ENCODE measurements around the gene NCOA4.

Gene NCOA4

GRCh38 chr10:46048152-46048551 is 17.7 kb upstream of the NCOA4 start:
- CTCF ChIA-PET: no interaction called here
- H3K4me3 ChIP-seq (ENCODE audit: low read depth, low read length): no peak overlapping the region
- no peaks in the 10 kb centered on the region for H3K36me3 ChIP-seq (ENCODE audit: control insufficient read depth in 2 of 2, insufficient read depth in 1 of 2, low read length in 2 of 2)
- no peak for TF ChIP-seq ZNF174 (tag by site-specific recombination; IDR thresholded peaks at IDR 0.05)
- peak; percentile 26; the same call in 1 of the 2 replicates for TF ChIP-seq FEZF1 (tag by site-specific recombination; IDR thresholded peaks at IDR 0.05)
- POLR2A ChIA-PET: no interaction called here
- no peaks in the 10 kb centered on the region for H3K9me3 ChIP-seq (ENCODE audit: control insufficient read depth, insufficient read depth, low read depth, low read length)
- H3K4me1 ChIP-seq (ENCODE audit: control insufficient read depth, insufficient read depth, low read length): no peaks in the 10 kb centered on the region
- no peak overlapping the region for H3K27ac ChIP-seq (ENCODE audit: extremely low read depth, low read depth, low read length)

- Histone ChIP-seq H3K4me3 (ENCODE audit: low read depth, low read length) (no peak within 1 kb of the TSS), H3K9me3 (ENCODE audit: control insufficient read depth, insufficient read depth, low read depth, low read length) (no peaks in the 10 kb centered on the region), H3K4me1 (ENCODE audit: control insufficient read depth, insufficient read depth, low read length) (no peaks in the 10 kb centered on the region), H3K27ac (ENCODE audit: extremely low read depth, low read depth, low read length) (no peak within 1 kb of the TSS), H3K36me3 (ENCODE audit: control insufficient read depth in 2 of 2, insufficient read depth in 1 of 2, low read length in 2 of 2) (no peaks in the 10 kb centered on the region)
- no peak for TF ChIP-seq YY2 (tag by site-specific recombination; IDR thresholded peaks at IDR 0.05)
- no peak for TF ChIP-seq ZNF394 (tag by site-specific recombination; IDR thresholded peaks at IDR 0.05; ENCODE audit: borderline replicate concordance)
- no peak for TF ChIP-seq ZNF621 (tag by site-specific recombination; IDR thresholded peaks at IDR 0.05)
- TF ChIP-seq ZNF37A (tag by site-specific recombination; IDR thresholded peaks at IDR 0.05): no peak
- no peak for TF ChIP-seq PATZ1 (tag by site-specific recombination; IDR thresholded peaks at IDR 0.05)
- TF ChIP-seq PRDM1 (tag by site-specific recombination; IDR thresholded peaks at IDR 0.05): no peak
- no peak for TF ChIP-seq ZNF433 (tag by site-specific recombination; IDR thresholded peaks at IDR 0.05; ENCODE audit: low read depth)
- TF ChIP-seq ZNF558 (tag by site-specific recombination; IDR thresholded peaks at IDR 0.05): no peak
- no peak for TF ChIP-seq ZBTB11 (tag by site-specific recombination; conservative IDR thresholded peaks at IDR 0.05; ENCODE audit: low read depth)
- ChIA-PET CTCF (no interaction called here), POLR2A (no interaction called here)
Observed at GRCh38 chr10:46046261-46046660, 15.8 kb upstream of the NCOA4 start, which contains the start of gene MSMB. Gene MSMB (minus strand): TSS chr10:46046269. CDS start chr10:46046237, 32 bp downstream.

GRCh38 chr10:46042527-46042926 is 12.1 kb upstream of the NCOA4 start:
- ChIA-PET POLR2A (no interaction called here), CTCF (no interaction called here)
- Histone ChIP-seq H3K27ac (ENCODE audit: extremely low read depth, low read depth, low read length) (no peak overlapping the region), H3K4me3 (ENCODE audit: low read depth, low read length) (no peak overlapping the region), H3K4me1 (ENCODE audit: control insufficient read depth, insufficient read depth, low read length) (no peaks in the 10 kb centered on the region), H3K9me3 (ENCODE audit: control insufficient read depth, insufficient read depth, low read depth, low read length) (no peaks in the 10 kb centered on the region), H3K36me3 (ENCODE audit: control insufficient read depth in 2 of 2, insufficient read depth in 1 of 2, low read length in 2 of 2) (no peaks in the 10 kb centered on the region)
- TF ChIP-seq ZNF677 (tag by site-specific recombination; IDR thresholded peaks at IDR 0.05) (no peak), ZNF148 (tag by site-specific recombination; IDR thresholded peaks at IDR 0.05; ENCODE audit: borderline replicate concordance) (no peak), ZBTB17 (tag by site-specific recombination; IDR thresholded peaks at IDR 0.05) (no peak), ZNF138 (tag by site-specific recombination; IDR thresholded peaks at IDR 0.05; ENCODE audit: borderline replicate concordance) (no peak), RBAK (tag by site-specific recombination; IDR thresholded peaks at IDR 0.05) (no peak)
